HepG2 (cell line): ENCODE measurements around the gene TMEM129. TPM values are rescaled to one million over a fixed set of nuclear protein-coding genes. Genes with fewer than 3 reads are reported as not detected.

Experiments
- DPF2 ChIP-seq: sonication (generic); formaldehyde crosslinking; IDR thresholded peaks from 2 replicates; pipeline ENCODE4 v1.4.0; 2020; ENCODE audit warnings: mild to moderate bottlenecking, low read depth, missing genetic modification reagents, borderline replicate concordance
- HOXD1 ChIP-seq: sonication (generic); formaldehyde crosslinking; IDR thresholded peaks from 2 replicates; pipeline ENCODE4 v1.5.0; 2020; ENCODE audit warnings: missing genetic modification reagents
- JARID2 ChIP-seq: sonication (generic); formaldehyde crosslinking; IDR thresholded peaks from 2 replicates; pipeline ENCODE4 v1.8.1; 2023; ENCODE audit warnings: missing genetic modification reagents, inconsistent platforms; ENCODE audit not compliant: insufficient replicate concordance
- JUN ChIP-seq: sonication (generic); formaldehyde crosslinking; IDR thresholded peaks from 2 replicates; pipeline ENCODE4 v1.4.0; 2020; ENCODE audit warnings: mild to moderate bottlenecking, missing genetic modification reagents
- KAT8 ChIP-seq: IDR thresholded peaks from 2 replicates; pipeline ENCODE4 v1.6.1; 2016; ENCODE audit warnings: missing genetic modification reagents, missing compliant biosample characterization
- MEIS2 ChIP-seq: sonication (generic); formaldehyde crosslinking; IDR thresholded peaks from 2 replicates; pipeline ENCODE4 v1.9.0; 2021; ENCODE audit warnings: mild to moderate bottlenecking, missing genetic modification reagents
- NFE2 ChIP-seq: sonication (generic); formaldehyde crosslinking; IDR thresholded peaks from 2 replicates; pipeline ENCODE4 v1.4.0; 2020; ENCODE audit warnings: missing genetic modification reagents
- PPARG ChIP-seq: conservative IDR thresholded peaks from 2 replicates; pipeline ENCODE4 v1.6.1; 2016; ENCODE audit warnings: missing biosample characterization, missing genetic modification reagents
- SOX6 ChIP-seq, 2 experiments: fragments of 450-650 bp in 1 of 2; sonication (generic) in 1 of 2; formaldehyde crosslinking in 1 of 2; IDR thresholded peaks; 2 replicates each; pipeline versions ENCODE4 v1.4.0 to v1.6.1; 2017 to 2020; ENCODE audit warnings: antibody characterized with exemption in 1 of 2, mild to moderate bottlenecking in 1 of 2, missing genetic modification reagents in 1 of 2
- SP5 ChIP-seq: IDR thresholded peaks from 2 replicates; pipeline ENCODE4 v1.6.1; 2016; ENCODE audit warnings: low read depth, borderline replicate concordance
- STAG1 ChIP-seq: sonication (generic); formaldehyde crosslinking; IDR thresholded peaks from 2 replicates; pipeline ENCODE4 v1.4.0; 2020; ENCODE audit warnings: missing genetic modification reagents
- ZFP41 ChIP-seq: sonication (generic); formaldehyde crosslinking; IDR thresholded peaks from 2 replicates; pipeline ENCODE4 v1.4.0; 2020; ENCODE audit warnings: mild to moderate bottlenecking, missing genetic modification reagents, borderline replicate concordance
- ZNF136 ChIP-seq: sonication (generic); formaldehyde crosslinking; IDR thresholded peaks from 2 replicates; pipeline ENCODE4 v1.8.1; 2022; ENCODE audit warnings: low read depth, mild to moderate bottlenecking, moderate library complexity, missing genetic modification reagents
- ZNF547 ChIP-seq: sonication (generic); formaldehyde crosslinking; IDR thresholded peaks from 2 replicates; pipeline ENCODE4 v1.5.1; 2020; ENCODE audit warnings: mild to moderate bottlenecking, missing genetic modification reagents
- polyA plus RNA-seq, 8 experiments: library from polyadenylated mRNA; depleted of rRNA in 3 of 8; stranded (reverse) in 7 of 8; unstranded in 1 of 8; fragments of >200 nt; fragmentation: Illumina TruSeq in 4 of 8; extraction: Trizol in 4 of 8; gene quantifications; 2 replicates each; pipeline versions ENCODE4 v1.2.1 to v1.2.3, GENCODE V29; 2011 to 2016; ENCODE audit warnings: low read depth in 4 of 8, missing spikeins in 1 of 8, mixed read lengths in 1 of 8; ENCODE audit not compliant: insufficient read depth in 1 of 8
- total RNA-seq, 5 experiments: library from RNA; depleted of rRNA; stranded (reverse); fragments of >200 nt; fragmentation: Illumina TruSeq; extraction: Trizol; gene quantifications; 2 replicates each; pipeline ENCODE4 v1.2.3, GENCODE V29; 2016; ENCODE audit warnings: low read depth in 1 of 5
- TF ChIP-seq, protein P1 (sequence below): sonication (generic); formaldehyde crosslinking; IDR thresholded peaks from 2 replicates; pipeline ENCODE4 v1.8.1; 2023; ENCODE audit warnings: mild to moderate bottlenecking, inconsistent platforms, moderate library complexity, missing genetic modification reagents, borderline replicate concordance
- TF ChIP-seq, protein P2 (sequence below): sonication (generic); formaldehyde crosslinking; IDR thresholded peaks from 2 replicates; pipeline ENCODE4 v1.5.0; 2020; ENCODE audit warnings: mild to moderate bottlenecking, missing genetic modification reagents
- TF ChIP-seq, protein P3 (sequence below), 2 experiments: sonication (generic) in 1 of 2; formaldehyde crosslinking in 1 of 2; IDR thresholded peaks; 2 replicates each; pipeline versions ENCODE4 v1.4.0 to v1.6.1; 2018 to 2020; ENCODE audit warnings: missing genetic modification reagents in 2 of 2, borderline replicate concordance in 1 of 2, low read depth in 1 of 2, mild to moderate bottlenecking in 1 of 2, missing biosample characterization in 1 of 2
- TF ChIP-seq, protein P4 (sequence below): IDR thresholded peaks from 2 replicates; pipeline ENCODE4 v1.4.0; 2020; ENCODE audit warnings: mild to moderate bottlenecking, missing genetic modification reagents

TMEM129 gene
- total and polyA plus RNA-seq, 2 of the 13 experiments (the other 11 are each of a cell fraction or from before 2014, with no cell fraction given), result 19.0 to 25.8 TPM

DNA sequence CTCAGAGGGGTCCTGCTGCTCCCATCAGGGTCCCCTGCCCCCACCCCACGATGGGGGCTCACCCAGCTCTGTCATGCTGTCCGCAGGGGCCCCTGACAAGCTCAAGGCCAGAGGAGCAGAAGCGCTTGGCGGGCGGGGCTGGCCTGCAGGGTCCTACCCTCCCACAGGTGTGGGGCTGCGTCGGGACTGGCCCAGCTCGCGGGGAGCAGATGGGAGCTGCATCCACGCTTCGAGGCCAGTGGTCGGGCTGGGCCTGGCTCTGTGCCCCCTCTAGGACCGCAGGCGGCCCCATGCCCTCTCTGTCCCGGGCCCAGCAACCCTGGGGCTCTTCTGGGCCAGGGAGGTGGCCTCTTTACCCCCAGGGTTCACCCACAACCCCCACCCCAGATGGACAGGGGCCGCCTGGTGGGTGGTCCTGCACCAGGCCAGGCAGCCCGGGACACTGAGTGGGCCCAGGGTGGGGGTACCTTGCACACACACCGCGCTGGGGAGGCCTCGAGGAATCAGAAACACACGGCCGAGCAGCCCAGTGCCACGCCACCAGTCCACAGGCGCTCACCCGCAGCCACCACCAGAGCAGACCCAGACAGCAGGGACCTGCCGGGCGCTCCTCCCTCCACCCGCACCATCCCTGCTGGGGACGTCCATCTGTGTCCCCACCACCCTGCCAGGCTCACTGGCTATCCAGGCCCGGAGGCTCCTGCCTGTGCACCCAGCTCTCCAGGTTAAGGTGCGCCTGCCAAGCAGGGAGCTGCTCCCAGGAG lies 30.2 kb upstream of the TMEM129 start (continued):
- TF ChIP-seq, protein P1, sequence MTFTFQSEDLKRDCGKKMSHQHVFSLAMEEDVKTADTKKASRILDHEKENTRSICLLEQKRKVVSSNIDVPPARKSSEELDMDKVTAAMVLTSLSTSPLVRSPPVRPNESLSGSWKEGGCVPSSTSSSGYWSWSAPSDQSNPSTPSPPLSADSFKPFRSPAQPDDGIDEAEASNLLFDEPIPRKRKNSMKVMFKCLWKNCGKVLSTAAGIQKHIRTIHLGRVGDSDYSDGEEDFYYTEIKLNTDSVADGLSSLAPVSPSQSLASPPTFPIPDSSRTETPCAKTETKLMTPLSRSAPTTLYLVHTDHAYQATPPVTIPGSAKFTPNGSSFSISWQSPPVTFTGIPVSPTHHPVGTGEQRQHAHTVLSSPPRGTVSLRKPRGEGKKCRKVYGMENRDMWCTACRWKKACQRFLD (CRISPR knock-in tag), result no peak
- TF ChIP-seq PPARG (CRISPR knock-in tag), result no peak
- TF ChIP-seq MEIS2 (CRISPR knock-in tag), result 0 out of 2 replicates have a peak, but pooled peaks have one; percentile 34
- 0 out of 2 replicates have a peak, but pooled peaks have one; percentile 3 for TF ChIP-seq STAG1
- TF ChIP-seq SP5 (CRISPR knock-in tag), result 0 out of 2 replicates have a peak, but pooled peaks have one; percentile 30
- 0 out of 2 replicates have a peak, but pooled peaks have one; percentile 31 for TF ChIP-seq ZFP41 (CRISPR knock-in tag)
- TF ChIP-seq, protein P2, sequence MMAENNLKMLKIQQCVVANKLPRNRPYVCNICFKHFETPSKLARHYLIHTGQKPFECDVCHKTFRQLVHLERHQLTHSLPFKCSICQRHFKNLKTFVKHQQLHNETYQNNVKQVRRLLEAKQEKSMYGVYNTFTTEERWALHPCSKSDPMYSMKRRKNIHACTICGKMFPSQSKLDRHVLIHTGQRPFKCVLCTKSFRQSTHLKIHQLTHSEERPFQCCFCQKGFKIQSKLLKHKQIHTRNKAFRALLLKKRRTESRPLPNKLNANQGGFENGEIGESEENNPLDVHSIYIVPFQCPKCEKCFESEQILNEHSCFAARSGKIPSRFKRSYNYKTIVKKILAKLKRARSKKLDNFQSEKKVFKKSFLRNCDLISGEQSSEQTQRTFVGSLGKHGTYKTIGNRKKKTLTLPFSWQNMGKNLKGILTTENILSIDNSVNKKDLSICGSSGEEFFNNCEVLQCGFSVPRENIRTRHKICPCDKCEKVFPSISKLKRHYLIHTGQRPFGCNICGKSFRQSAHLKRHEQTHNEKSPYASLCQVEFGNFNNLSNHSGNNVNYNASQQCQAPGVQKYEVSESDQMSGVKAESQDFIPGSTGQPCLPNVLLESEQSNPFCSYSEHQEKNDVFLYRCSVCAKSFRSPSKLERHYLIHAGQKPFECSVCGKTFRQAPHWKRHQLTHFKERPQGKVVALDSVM (CRISPR knock-in tag), result 0 out of 2 replicates have a peak, but pooled peaks have one; percentile 22
- TF ChIP-seq, protein P3, sequence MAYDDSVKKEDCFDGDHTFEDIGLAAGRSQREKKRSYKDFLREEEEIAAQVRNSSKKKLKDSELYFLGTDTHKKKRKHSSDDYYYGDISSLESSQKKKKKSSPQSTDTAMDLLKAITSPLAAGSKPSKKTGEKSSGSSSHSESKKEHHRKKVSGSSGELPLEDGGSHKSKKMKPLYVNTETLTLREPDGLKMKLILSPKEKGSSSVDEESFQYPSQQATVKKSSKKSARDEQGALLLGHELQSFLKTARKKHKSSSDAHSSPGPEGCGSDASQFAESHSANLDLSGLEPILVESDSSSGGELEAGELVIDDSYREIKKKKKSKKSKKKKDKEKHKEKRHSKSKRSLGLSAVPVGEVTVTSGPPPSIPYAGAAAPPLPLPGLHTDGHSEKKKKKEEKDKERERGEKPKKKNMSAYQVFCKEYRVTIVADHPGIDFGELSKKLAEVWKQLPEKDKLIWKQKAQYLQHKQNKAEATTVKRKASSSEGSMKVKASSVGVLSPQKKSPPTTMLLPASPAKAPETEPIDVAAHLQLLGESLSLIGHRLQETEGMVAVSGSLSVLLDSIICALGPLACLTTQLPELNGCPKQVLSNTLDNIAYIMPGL (CRISPR knock-in tag; IDR thresholded peaks at IDR 0.05; ENCODE audit: borderline replicate concordance in 1 of 2, low read depth in 1 of 2), result 0 out of 4 replicates have a peak, but pooled peaks of 1 of the 2 experiments have one; percentile 9
- TF ChIP-seq JARID2, result peak; percentile 9
- no peak for TF ChIP-seq SOX6 (IDR thresholded peaks at IDR 0.05)
- 0 out of 2 replicates have a peak, but pooled peaks have one; percentile 16 for TF ChIP-seq SOX6 (CRISPR knock-in tag; IDR thresholded peaks at IDR 0.05)
- TF ChIP-seq NFE2 (CRISPR knock-in tag), result no peak
- 0 out of 2 replicates have a peak, but pooled peaks have one; percentile 16 for TF ChIP-seq KAT8
- TF ChIP-seq ZNF547 (CRISPR knock-in tag), result 0 out of 2 replicates have a peak, but pooled peaks have one; percentile 35
- peak; percentile 60 for TF ChIP-seq DPF2 (CRISPR knock-in tag)
- TF ChIP-seq JUN (CRISPR knock-in tag), result no peak
- peak; percentile 70; the same call in 1 of the 2 replicates for TF ChIP-seq ZNF136 (CRISPR knock-in tag)
- TF ChIP-seq, protein P4, sequence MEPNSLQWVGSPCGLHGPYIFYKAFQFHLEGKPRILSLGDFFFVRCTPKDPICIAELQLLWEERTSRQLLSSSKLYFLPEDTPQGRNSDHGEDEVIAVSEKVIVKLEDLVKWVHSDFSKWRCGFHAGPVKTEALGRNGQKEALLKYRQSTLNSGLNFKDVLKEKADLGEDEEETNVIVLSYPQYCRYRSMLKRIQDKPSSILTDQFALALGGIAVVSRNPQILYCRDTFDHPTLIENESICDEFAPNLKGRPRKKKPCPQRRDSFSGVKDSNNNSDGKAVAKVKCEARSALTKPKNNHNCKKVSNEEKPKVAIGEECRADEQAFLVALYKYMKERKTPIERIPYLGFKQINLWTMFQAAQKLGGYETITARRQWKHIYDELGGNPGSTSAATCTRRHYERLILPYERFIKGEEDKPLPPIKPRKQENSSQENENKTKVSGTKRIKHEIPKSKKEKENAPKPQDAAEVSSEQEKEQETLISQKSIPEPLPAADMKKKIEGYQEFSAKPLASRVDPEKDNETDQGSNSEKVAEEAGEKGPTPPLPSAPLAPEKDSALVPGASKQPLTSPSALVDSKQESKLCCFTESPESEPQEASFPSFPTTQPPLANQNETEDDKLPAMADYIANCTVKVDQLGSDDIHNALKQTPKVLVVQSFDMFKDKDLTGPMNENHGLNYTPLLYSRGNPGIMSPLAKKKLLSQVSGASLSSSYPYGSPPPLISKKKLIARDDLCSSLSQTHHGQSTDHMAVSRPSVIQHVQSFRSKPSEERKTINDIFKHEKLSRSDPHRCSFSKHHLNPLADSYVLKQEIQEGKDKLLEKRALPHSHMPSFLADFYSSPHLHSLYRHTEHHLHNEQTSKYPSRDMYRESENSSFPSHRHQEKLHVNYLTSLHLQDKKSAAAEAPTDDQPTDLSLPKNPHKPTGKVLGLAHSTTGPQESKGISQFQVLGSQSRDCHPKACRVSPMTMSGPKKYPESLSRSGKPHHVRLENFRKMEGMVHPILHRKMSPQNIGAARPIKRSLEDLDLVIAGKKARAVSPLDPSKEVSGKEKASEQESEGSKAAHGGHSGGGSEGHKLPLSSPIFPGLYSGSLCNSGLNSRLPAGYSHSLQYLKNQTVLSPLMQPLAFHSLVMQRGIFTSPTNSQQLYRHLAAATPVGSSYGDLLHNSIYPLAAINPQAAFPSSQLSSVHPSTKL (CRISPR knock-in tag), result peak; percentile 14; the same call in 1 of the 2 replicates
- 0 out of 2 replicates have a peak, but pooled peaks have one; percentile 43 for TF ChIP-seq HOXD1 (CRISPR knock-in tag)
